Calu3 (cell line): ENCODE measurements around the gene GMDS. TPM values are rescaled to one million over a fixed set of nuclear protein-coding genes. Genes with fewer than 3 reads are reported as not detected.

Source experiments
- BruUV-seq: library from RNA; stranded (reverse); fragments of 400-500 nt; replicated peaks from 2 replicates; lab custom pipeline; 2021; lab: Mats Ljungman, UMichigan
- CTCF ChIA-PET: fragments of 300-600 bp; sonication (Branson Sonifier 250); formaldehyde crosslinking; loops from one replicate; lab custom pipeline; 2022; ENCODE audit warnings: antibody characterized with exemption; lab: Charles Lee
- DNase-seq: peaks from one replicate; pipeline ENCODE4 v3.0.0; 2022
- H3K27ac Mint-ChIP-seq: one replicate; pipeline ENCODE4 v1.8.0; 2022; ENCODE audit warnings: mixed read lengths; ENCODE audit not compliant: unreplicated experiment
- H3K27me3 Mint-ChIP-seq: one replicate; pipeline ENCODE4 v1.8.0; 2022; ENCODE audit warnings: mixed read lengths; ENCODE audit not compliant: unreplicated experiment
- H3K36me3 Mint-ChIP-seq: one replicate; pipeline ENCODE4 v1.8.0; 2022; ENCODE audit warnings: mild to moderate bottlenecking, moderate library complexity, mixed read lengths; ENCODE audit not compliant: insufficient read depth, unreplicated experiment
- H3K4me1 Mint-ChIP-seq: one replicate; pipeline ENCODE4 v1.8.0; 2022; ENCODE audit warnings: mild to moderate bottlenecking, low read depth, mixed read lengths; ENCODE audit not compliant: unreplicated experiment
- H3K4me3 Mint-ChIP-seq: one replicate; pipeline ENCODE4 v1.8.0; 2022; ENCODE audit warnings: mild to moderate bottlenecking, low read depth, moderate library complexity, mixed read lengths; ENCODE audit not compliant: unreplicated experiment
- H3K9me3 Mint-ChIP-seq: one replicate; pipeline ENCODE4 v1.8.0; 2022; ENCODE audit warnings: low read depth, mixed read lengths; ENCODE audit not compliant: unreplicated experiment
- intact Hi-C: fragments of 100-400 bp; cut with micrococcal nuclease; formaldehyde crosslinking; loops from one replicate; pipeline ENCODE4 v1.10.0; 2022; ENCODE audit not compliant: unreplicated experiment
- total RNA-seq: library from RNA; stranded (reverse); gene quantifications from 2 replicates; pipeline ENCODE4 v1.2.3, GENCODE V29; 2022
- TF ChIP-seq, protein P1 (sequence below): fragments of 200-600 bp; IDR thresholded peaks from one replicate; pipeline ENCODE4 v1.8.0; 2022; ENCODE audit warnings: antibody characterized with exemption; ENCODE audit not compliant: unreplicated experiment

Gene GMDS
- total RNA-seq, 1 experiment from 2014 or later = 58.2 TPM

- intact Hi-C loops = no loop called here
Observed at GRCh38 chr6:1872649-1873131, 372.7 kb downstream of the GMDS start.

DNA sequence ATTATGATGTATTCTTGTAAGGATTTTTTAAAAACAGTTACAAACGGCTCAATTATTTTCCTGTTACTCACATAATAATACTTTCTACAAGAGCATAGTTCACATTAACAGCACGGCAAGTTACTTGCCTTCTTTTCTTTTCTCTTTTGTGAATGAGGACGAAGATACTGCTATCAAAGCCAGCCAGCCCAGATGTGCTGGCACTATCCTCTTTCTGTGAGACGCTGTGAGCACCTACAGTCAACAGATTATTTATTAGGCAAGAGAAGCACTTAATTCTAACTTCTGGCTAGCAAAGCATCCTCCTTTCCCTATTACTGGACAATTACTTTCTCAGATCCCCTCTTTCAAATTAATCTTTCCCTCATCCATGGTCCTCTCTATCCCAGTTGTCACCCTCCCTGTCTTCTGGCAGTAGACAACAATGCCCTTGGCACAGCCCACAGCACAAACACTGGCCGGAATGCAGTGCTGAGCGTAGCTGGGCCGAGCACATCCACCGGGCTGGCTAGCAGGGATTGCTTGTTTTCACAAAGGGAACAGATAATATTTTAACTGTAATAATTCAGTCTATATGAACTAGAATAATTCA, 373.6 kb downstream of the GMDS start:
- no peaks in the 10 kb centered on the region for H3K9me3 Mint-ChIP-seq
- no peaks in the 10 kb centered on the region for H3K4me1 Mint-ChIP-seq
- no peaks in the 10 kb centered on the region for H3K27me3 Mint-ChIP-seq
- TF ChIP-seq, protein P1, sequence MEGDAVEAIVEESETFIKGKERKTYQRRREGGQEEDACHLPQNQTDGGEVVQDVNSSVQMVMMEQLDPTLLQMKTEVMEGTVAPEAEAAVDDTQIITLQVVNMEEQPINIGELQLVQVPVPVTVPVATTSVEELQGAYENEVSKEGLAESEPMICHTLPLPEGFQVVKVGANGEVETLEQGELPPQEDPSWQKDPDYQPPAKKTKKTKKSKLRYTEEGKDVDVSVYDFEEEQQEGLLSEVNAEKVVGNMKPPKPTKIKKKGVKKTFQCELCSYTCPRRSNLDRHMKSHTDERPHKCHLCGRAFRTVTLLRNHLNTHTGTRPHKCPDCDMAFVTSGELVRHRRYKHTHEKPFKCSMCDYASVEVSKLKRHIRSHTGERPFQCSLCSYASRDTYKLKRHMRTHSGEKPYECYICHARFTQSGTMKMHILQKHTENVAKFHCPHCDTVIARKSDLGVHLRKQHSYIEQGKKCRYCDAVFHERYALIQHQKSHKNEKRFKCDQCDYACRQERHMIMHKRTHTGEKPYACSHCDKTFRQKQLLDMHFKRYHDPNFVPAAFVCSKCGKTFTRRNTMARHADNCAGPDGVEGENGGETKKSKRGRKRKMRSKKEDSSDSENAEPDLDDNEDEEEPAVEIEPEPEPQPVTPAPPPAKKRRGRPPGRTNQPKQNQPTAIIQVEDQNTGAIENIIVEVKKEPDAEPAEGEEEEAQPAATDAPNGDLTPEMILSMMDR = no peak
- H3K4me3 Mint-ChIP-seq = no peak overlapping the region
- H3K27ac Mint-ChIP-seq = no peak overlapping the region
- intact Hi-C loops = no loop called here
- DNase-seq = no peak
- no TSS peak for BruUV-seq
- CTCF ChIA-PET = no interaction called here
- H3K36me3 Mint-ChIP-seq = no peaks in the 10 kb centered on the region

More at GRCh38 chr6:1872649-1873131, 372.7 kb downstream of the GMDS start:
- H3K36me3 Mint-ChIP-seq = no peaks in the 10 kb centered on the region
- no peaks in the 10 kb centered on the region for H3K9me3 Mint-ChIP-seq
- CTCF ChIA-PET = no interaction called here
- H3K27ac Mint-ChIP-seq = no peak overlapping the region
- no peak overlapping the region for H3K4me3 Mint-ChIP-seq
- BruUV-seq = no TSS peak
- no peak for DNase-seq
- TF ChIP-seq, protein P1 = no peak
- no peaks in the 10 kb centered on the region for H3K27me3 Mint-ChIP-seq
- no peaks in the 10 kb centered on the region for H3K4me1 Mint-ChIP-seq

- intact Hi-C loops = no loop called here
- Mint-ChIP-seq H3K4me3 (no peak overlapping the region), H3K27me3 (no peaks in the 10 kb centered on the region), H3K27ac (no peak overlapping the region), H3K36me3 (no peaks in the 10 kb centered on the region), H3K4me1 (no peaks in the 10 kb centered on the region), H3K9me3 (no peaks in the 10 kb centered on the region)
- CTCF ChIA-PET = no interaction called here
- TF ChIP-seq, protein P1 = no peak
- DNase-seq = no peak
- no TSS peak for BruUV-seq
Observed at GRCh38 chr6:1870932-1871331, 374.5 kb downstream of the GMDS start.

DNA sequence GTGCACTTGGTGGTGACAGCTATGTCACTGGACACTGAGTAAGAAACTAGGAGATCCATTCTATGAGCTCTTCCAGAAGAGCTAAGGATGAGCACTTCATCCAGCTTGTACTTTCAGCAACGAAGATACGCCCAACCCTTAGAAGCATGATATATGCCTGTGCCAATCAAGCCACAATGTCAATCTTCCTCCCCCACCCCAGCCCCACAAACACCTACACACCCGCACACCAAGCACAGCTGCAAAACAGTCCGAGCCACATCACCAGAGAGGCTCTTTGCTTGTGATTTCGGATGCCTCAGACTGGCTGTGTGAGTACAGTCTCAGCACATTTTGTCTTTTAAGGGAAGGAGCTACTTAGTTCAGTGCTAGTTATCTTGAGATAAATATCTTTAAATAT, 375.2 kb downstream of the GMDS start:
- no peak overlapping the region for H3K27ac Mint-ChIP-seq
- H3K4me1 Mint-ChIP-seq = no peaks in the 10 kb centered on the region
- H3K4me3 Mint-ChIP-seq = no peak overlapping the region
- intact Hi-C loops = no loop called here
- H3K27me3 Mint-ChIP-seq = no peaks in the 10 kb centered on the region
- H3K36me3 Mint-ChIP-seq = no peaks in the 10 kb centered on the region
- CTCF ChIA-PET = no interaction called here
- H3K9me3 Mint-ChIP-seq = no peaks in the 10 kb centered on the region
- DNase-seq = no peak
- TF ChIP-seq, protein P1 = no peak
- no TSS peak for BruUV-seq
